ENCODE measurements around the gene AKT3.

The AKT3 gene

DNA sequence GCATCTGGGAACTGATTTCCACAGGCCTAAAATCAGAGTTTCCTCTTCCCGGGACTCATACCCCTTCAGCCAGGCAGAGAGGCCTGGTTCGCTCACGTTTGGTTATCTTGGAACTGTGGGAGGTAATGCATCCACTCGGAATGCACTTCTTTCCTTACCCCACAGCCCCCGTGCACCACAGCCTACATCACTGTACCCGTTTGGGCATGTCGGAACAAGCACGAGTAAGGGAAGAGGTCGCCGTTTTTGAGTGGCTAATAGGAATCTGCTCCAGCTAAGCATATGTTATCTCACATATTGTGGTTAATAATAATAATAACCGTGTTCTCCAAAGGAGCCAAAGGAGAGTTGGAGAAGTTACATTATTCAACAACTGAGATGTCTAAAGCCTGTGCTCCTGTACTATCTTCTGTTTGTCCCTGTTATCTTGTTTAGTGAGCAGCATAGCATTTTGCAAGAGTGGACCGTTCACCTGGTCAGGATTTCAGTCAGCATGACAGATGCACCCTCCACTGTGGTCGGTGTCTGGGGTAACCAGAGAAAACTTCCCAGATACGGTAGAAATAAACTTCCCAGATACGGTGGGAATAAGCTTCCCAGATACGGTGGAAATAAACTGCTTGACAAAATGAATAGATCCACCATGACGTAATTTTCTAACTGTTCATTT, 395.6 kb downstream of the AKT3 start:
- TF ChIP-seq TAF1 (IDR thresholded peaks at IDR 0.05; ENCODE audit: borderline replicate concordance, insufficient read depth, low read length) (no peak), SIN3A (IDR thresholded peaks at IDR 0.05; ENCODE audit: borderline replicate concordance, insufficient read depth, low read length) (no peak), FOXP2 (optimal IDR thresholded peaks at IDR 0.05; ENCODE audit: borderline replicate concordance, extremely low read depth, extremely low read length, insufficient read depth) (no peak), POLR2AphosphoS5 (IDR thresholded peaks at IDR 0.05; ENCODE audit: low read depth, low read length) (no peak)
- TF ChIP-seq, protein P1, sequence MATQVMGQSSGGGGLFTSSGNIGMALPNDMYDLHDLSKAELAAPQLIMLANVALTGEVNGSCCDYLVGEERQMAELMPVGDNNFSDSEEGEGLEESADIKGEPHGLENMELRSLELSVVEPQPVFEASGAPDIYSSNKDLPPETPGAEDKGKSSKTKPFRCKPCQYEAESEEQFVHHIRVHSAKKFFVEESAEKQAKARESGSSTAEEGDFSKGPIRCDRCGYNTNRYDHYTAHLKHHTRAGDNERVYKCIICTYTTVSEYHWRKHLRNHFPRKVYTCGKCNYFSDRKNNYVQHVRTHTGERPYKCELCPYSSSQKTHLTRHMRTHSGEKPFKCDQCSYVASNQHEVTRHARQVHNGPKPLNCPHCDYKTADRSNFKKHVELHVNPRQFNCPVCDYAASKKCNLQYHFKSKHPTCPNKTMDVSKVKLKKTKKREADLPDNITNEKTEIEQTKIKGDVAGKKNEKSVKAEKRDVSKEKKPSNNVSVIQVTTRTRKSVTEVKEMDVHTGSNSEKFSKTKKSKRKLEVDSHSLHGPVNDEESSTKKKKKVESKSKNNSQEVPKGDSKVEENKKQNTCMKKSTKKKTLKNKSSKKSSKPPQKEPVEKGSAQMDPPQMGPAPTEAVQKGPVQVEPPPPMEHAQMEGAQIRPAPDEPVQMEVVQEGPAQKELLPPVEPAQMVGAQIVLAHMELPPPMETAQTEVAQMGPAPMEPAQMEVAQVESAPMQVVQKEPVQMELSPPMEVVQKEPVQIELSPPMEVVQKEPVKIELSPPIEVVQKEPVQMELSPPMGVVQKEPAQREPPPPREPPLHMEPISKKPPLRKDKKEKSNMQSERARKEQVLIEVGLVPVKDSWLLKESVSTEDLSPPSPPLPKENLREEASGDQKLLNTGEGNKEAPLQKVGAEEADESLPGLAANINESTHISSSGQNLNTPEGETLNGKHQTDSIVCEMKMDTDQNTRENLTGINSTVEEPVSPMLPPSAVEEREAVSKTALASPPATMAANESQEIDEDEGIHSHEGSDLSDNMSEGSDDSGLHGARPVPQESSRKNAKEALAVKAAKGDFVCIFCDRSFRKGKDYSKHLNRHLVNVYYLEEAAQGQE (IDR thresholded peaks at IDR 0.05; ENCODE audit: insufficient read depth in 1 of 2, low read depth in 2 of 2, low read length in 2 of 2) = no peak

- TF ChIP-seq SIN3A (IDR thresholded peaks at IDR 0.05; ENCODE audit: borderline replicate concordance, insufficient read depth, low read length) (no peak), POLR2AphosphoS5 (IDR thresholded peaks at IDR 0.05; ENCODE audit: low read depth, low read length) (no peak), FOXP2 (optimal IDR thresholded peaks at IDR 0.05; ENCODE audit: borderline replicate concordance, extremely low read depth, extremely low read length, insufficient read depth) (no peak), TAF1 (IDR thresholded peaks at IDR 0.05; ENCODE audit: borderline replicate concordance, insufficient read depth, low read length) (no peak)
- TF ChIP-seq, protein P1 (IDR thresholded peaks at IDR 0.05; ENCODE audit: insufficient read depth in 1 of 2, low read depth in 2 of 2, low read length in 2 of 2) = no peak
Observed at GRCh38 chr1:243452092-243452491, 398.0 kb downstream of the AKT3 start.

- TF ChIP-seq TAF1 (IDR thresholded peaks at IDR 0.05; ENCODE audit: borderline replicate concordance, insufficient read depth, low read length) = no peak
- TF ChIP-seq, protein P1 (IDR thresholded peaks at IDR 0.05; ENCODE audit: insufficient read depth in 1 of 2, low read depth in 2 of 2, low read length in 2 of 2) = no peak
Observed at GRCh38 chr1:243449373-243449772, 400.7 kb downstream of the AKT3 start.

DNA sequence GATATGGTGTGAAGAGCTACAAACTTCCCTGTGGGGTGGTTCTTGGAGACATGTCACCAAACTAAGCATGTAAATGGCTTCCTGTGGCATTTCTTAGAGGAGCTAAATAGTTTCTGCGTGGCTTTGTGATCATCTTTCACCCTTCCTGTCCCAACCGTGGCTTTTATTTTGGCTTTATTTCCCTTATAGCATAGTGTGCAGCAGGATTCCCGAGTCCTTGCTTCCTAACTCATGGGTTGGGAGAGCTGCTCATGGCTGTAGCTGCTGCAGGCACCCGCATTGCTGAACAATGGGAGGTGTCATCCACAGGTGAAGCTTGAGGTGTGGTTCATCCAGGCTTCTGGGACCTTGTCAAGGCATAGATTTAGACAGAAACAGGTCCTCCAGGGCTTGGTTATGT, 402.2 kb downstream of the AKT3 start:
- TF ChIP-seq TAF1 (IDR thresholded peaks at IDR 0.05; ENCODE audit: borderline replicate concordance, insufficient read depth, low read length) = no peak
- TF ChIP-seq, protein P1 (IDR thresholded peaks at IDR 0.05; ENCODE audit: insufficient read depth in 1 of 2, low read depth in 2 of 2, low read length in 2 of 2) = no peak
- no peak for TF ChIP-seq SIN3A (IDR thresholded peaks at IDR 0.05; ENCODE audit: borderline replicate concordance, insufficient read depth, low read length)
- no peak for TF ChIP-seq POLR2AphosphoS5 (IDR thresholded peaks at IDR 0.05; ENCODE audit: low read depth, low read length)
- no peak for TF ChIP-seq FOXP2 (optimal IDR thresholded peaks at IDR 0.05; ENCODE audit: borderline replicate concordance, extremely low read depth, extremely low read length, insufficient read depth)

- TF ChIP-seq, protein P1 (IDR thresholded peaks at IDR 0.05; ENCODE audit: insufficient read depth in 1 of 2, low read depth in 2 of 2, low read length in 2 of 2) = no peak
- TF ChIP-seq FOXP2 (optimal IDR thresholded peaks at IDR 0.05; ENCODE audit: borderline replicate concordance, extremely low read depth, extremely low read length, insufficient read depth) = no peak
- no peak for TF ChIP-seq SIN3A (IDR thresholded peaks at IDR 0.05; ENCODE audit: borderline replicate concordance, insufficient read depth, low read length)
- TF ChIP-seq POLR2AphosphoS5 (IDR thresholded peaks at IDR 0.05; ENCODE audit: low read depth, low read length) = no peak
- no peak for TF ChIP-seq TAF1 (IDR thresholded peaks at IDR 0.05; ENCODE audit: borderline replicate concordance, insufficient read depth, low read length)
Observed at GRCh38 chr1:243447347-243447746, 402.7 kb downstream of the AKT3 start.
